Thyroid gland (tissue), 4 donors: ENCODE results near the gene MYT1. TPM values are rescaled to one million over a fixed set of nuclear protein-coding genes. Genes with fewer than 3 reads are reported as not detected.
A peak's percentile ranks its signal among the peaks of the same experiment; 100 is the strongest.

Experiments
- DNase-seq, 2 donors: peaks; one replicate each; pipeline ENCODE4 v3.0.0-alpha.2; 2019
- H3K27ac ChIP-seq, 3 donors: fragments of 200-600 bp; sonication (generic); 1 replicate in 2 of 3; 2 replicates in 1 of 3; pipeline ENCODE4 v1.5.1; 2016 to 2019; ENCODE audit warnings: mild to moderate bottlenecking in 1 of 3, moderate library complexity in 1 of 3
- H3K27me3 ChIP-seq: fragments of 200-600 bp; sonication (generic); one replicate; pipeline ENCODE4 v1.5.1; 2019
- H3K36me3 ChIP-seq, 2 donors: fragments of 200-600 bp; sonication (generic); one replicate each; pipeline ENCODE4 v1.5.1; 2016 to 2019
- H3K4me1 ChIP-seq, 2 donors: fragments of 200-600 bp; sonication (generic); one replicate each; pipeline ENCODE4 v1.5.1; 2017 to 2019
- H3K4me3 ChIP-seq, 3 donors: fragments of 200-600 bp; sonication (generic); replicated peaks in 1 of 3; 1 replicate in 2 of 3; 2 replicates in 1 of 3; pipeline ENCODE4 v1.5.1; 2016; ENCODE audit warnings: mild to moderate bottlenecking in 1 of 3
- H3K9me3 ChIP-seq: fragments of 200-600 bp; sonication (generic); one replicate; pipeline ENCODE4 v1.5.1; 2017
- POLR2A ChIP-seq, 2 donors: fragments of 450-650 bp; IDR thresholded peaks; one replicate each; pipeline ENCODE4 v1.6.1; 2017; ENCODE audit warnings: antibody characterized with exemption in 2 of 2, mild to moderate bottlenecking in 2 of 2, moderate library complexity in 1 of 2
- WGBS, 2 donors: methylation state at CpG; one replicate each; pipeline ENCODE4 v1.1.5; 2017; 5-methylcytosine and 5-hydroxymethylcytosine counted together
- intact Hi-C: fragments of 100-400 bp; cut with DNase I; formaldehyde crosslinking; loops from one replicate; pipeline ENCODE4 v1.15.1; 2023
- total RNA-seq, 4 donors: library from RNA; depleted of rRNA; stranded (reverse); fragments of >200 nt; gene quantifications; one replicate each; pipeline ENCODE4 v1.2.3, GENCODE V29; 2016
- TF ChIP-seq, protein P1 (sequence below), 6 experiments: fragments of 200-600 bp in 3 of 6; fragments of 450-650 bp in 3 of 6; sonication (generic) in 3 of 6; IDR thresholded peaks; one replicate each; pipeline ENCODE4 v1.5.1; 2016 to 2019; ENCODE audit warnings: antibody characterized with exemption in 6 of 6, mild to moderate bottlenecking in 2 of 6, inconsistent platforms in 1 of 6, moderate library complexity in 1 of 6

Gene MYT1
- total RNA-seq, 4 donors from 2014 or later, result 0.42 to 1.8 (median 1.1) TPM

DNA sequence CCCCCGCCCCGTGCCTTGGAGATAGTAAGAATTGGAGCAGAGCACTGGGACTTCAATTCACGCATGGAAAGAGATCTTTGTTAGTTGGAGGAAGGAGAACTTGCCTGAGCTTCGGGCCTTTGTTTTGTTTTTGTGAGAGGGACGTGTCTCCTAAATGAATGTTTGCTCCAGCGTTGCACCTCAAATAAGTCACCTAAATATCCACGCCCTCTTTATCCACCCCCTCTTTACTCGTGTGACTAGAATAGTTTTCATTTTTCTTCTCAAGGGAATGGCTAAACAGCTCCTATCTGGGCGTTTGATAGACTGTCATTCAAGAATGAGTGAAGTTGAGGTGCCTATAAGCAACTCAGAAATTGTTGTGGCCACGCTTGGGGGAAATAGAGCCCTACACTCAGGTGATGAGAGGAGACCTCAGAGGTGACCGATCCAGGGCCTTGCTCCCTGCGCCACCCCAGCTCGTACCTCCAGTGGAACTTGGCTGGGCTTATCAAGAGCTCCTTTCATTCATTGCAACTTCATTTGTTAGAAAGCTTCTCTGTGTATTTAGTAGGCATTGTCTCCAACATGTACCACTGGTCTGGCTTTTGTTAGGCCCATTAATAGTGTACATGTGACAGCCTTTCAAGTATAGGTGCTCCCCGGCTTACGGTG, 92.2 kb downstream of the MYT1 start:
- no peaks in the 10 kb centered on the region for H3K27me3 ChIP-seq
- H3K27ac ChIP-seq, result peak overlapping the region in 2 of 3 donors; percentile 79 to 86
- no peak for DNase-seq
- H3K9me3 ChIP-seq, result no peaks in the 10 kb centered on the region
- peak overlapping the region; percentile 79 to 98 (median 92) for H3K4me3 ChIP-seq
- WGBS, 2 donors, result 18 to 26% methylated on average over 15 of the region's 15 CpGs
- no peaks in the 10 kb centered on the region for H3K36me3 ChIP-seq
- intact Hi-C loops, result no loop called here
- H3K4me1 ChIP-seq, result peaks cover 12 to 14% of the 10 kb centered on the region in 2 donors
- TF ChIP-seq POLR2A (IDR thresholded peaks at IDR 0.05), result no peak
- TF ChIP-seq, protein P1, sequence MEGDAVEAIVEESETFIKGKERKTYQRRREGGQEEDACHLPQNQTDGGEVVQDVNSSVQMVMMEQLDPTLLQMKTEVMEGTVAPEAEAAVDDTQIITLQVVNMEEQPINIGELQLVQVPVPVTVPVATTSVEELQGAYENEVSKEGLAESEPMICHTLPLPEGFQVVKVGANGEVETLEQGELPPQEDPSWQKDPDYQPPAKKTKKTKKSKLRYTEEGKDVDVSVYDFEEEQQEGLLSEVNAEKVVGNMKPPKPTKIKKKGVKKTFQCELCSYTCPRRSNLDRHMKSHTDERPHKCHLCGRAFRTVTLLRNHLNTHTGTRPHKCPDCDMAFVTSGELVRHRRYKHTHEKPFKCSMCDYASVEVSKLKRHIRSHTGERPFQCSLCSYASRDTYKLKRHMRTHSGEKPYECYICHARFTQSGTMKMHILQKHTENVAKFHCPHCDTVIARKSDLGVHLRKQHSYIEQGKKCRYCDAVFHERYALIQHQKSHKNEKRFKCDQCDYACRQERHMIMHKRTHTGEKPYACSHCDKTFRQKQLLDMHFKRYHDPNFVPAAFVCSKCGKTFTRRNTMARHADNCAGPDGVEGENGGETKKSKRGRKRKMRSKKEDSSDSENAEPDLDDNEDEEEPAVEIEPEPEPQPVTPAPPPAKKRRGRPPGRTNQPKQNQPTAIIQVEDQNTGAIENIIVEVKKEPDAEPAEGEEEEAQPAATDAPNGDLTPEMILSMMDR (IDR thresholded peaks at IDR 0.05), result no peak

DNA sequence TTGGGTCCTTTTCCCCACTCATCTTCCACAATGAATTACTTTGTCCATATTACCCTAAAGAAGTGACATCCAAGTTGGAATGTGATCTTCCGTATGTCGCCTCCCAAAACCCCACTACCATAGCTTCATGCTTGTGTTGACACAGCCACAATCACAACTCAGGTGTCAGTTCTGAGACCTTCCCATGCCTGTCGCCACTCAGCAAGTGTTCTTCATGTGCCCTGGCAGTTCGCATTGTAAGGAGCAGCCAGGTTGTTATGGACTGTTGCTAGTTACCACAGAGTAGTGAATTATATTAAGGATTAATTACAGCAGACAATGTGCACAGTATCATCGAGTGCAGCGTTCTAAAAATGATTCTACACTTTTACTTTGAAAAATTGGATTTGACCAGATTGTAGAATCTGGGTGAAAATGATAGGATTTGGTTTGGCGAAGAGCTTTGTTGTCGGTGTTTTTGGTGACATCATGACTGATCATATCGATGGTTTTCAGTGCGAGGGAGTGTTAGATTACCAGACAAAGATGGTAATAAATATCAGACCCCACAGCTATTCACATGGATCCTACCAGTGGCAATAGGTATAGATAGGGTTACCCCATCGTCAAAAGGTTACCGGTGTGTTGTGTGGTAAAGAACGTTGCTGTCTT, 93.0 kb downstream of the MYT1 start:
- no peaks in the 10 kb centered on the region for H3K9me3 ChIP-seq
- intact Hi-C loops, result no loop called here
- H3K36me3 ChIP-seq, result no peaks in the 10 kb centered on the region
- no peak for DNase-seq
- no peaks in the 10 kb centered on the region for H3K27me3 ChIP-seq
- WGBS, 2 donors, result 91 to 93% methylated on average over 13 of the region's 13 CpGs
- no peak overlapping the region for H3K4me3 ChIP-seq
- no peak overlapping the region for H3K27ac ChIP-seq
- H3K4me1 ChIP-seq, result peaks cover 12 to 20% of the 10 kb centered on the region in 2 donors
- no peak for TF ChIP-seq POLR2A (IDR thresholded peaks at IDR 0.05)
- TF ChIP-seq, protein P1 (IDR thresholded peaks at IDR 0.05), result no peak

DNA sequence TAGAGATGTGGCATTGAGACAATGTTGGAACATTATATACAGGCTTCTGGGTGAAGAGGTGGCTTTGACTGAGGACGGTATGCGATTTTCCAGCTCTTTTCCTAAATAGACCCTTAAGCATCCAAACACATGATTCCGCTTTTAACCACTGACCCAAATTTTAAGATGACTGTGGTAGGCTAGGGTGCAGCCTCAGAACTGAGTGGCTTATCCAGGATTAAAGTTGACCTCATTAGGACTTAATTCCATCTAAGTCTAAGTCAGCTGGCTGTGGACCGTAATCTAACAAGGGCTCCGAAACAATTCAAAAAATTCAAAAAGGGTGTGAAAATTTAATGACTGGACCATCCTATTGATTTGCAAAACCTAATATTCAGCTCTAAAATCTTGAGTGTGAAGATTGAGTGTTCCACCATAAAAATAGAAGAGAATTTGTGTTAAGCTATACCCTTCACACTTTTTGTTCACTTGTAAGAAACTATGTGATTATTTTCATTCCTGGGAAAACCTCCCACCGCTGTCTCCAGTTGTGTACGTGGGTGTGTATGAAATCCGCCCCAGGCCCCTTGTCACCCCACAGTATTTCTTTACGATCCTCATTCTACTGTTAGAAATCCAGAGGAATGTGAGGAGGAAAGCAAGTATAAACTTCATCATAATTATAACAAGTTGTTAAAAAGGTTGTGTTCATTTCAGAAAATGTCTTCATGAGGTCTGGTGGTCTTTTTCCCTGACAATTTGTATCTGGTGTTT, 94.0 kb downstream of the MYT1 start:
- H3K4me3 ChIP-seq, result no peak overlapping the region
- WGBS, 2 donors, result 91 to 92% methylated on average over 9 of the region's 9 CpGs
- no peak for TF ChIP-seq POLR2A (IDR thresholded peaks at IDR 0.05)
- TF ChIP-seq, protein P1 (IDR thresholded peaks at IDR 0.05), result no peak
- H3K4me1 ChIP-seq, result peaks cover 12 to 20% of the 10 kb centered on the region in 2 donors
- no peak for DNase-seq
- no peaks in the 10 kb centered on the region for H3K9me3 ChIP-seq
- H3K27me3 ChIP-seq, result no peaks in the 10 kb centered on the region
- no peaks in the 10 kb centered on the region for H3K36me3 ChIP-seq
- no peak overlapping the region for H3K27ac ChIP-seq
- intact Hi-C loops, result no loop called here

DNA sequence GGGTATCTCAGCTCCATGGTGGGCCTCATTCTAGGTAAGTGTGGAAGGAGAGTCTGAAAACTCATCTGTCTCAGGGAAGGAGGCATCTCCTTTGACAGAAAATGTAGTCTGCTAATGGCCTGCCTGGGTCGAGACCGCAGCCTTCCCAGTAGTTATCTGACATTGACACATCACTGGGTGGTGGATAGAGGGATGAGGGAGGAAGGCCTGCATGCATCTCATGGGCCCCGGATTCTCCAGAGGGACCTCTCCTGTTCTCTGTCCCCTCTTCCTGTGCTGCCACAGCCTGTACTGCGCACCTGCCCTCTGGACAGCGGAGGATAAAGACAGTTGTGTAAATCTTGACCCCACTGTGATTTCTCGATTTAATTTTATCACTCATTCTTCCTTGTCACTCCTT, 96.0 kb downstream of the MYT1 start:
- intact Hi-C loops, result no loop called here
- Histone ChIP-seq H3K9me3 (no peaks in the 10 kb centered on the region), H3K4me3 (no peak overlapping the region), H3K27ac (no peak overlapping the region), H3K36me3 (peaks cover 0 to 2% of the 10 kb centered on the region in 2 donors), H3K27me3 (no peaks in the 10 kb centered on the region), H3K4me1 (peaks cover 9 to 16% of the 10 kb centered on the region in 2 donors)
- 71 to 76% methylated on average over 6 of the region's 6 CpGs for WGBS, 2 donors
- TF ChIP-seq, protein P1 (IDR thresholded peaks at IDR 0.05), result no peak
- no peak for DNase-seq
